MM.1S (cell line): ENCODE measurements around the gene FAM110A.

ENCODE experiments used
- EZH2 ChIP-seq: fragments of 300-600 bp; sonication (generic); optimal IDR thresholded peaks from 2 replicates; pipeline ENCODE3; 2017; ENCODE audit warnings: low read depth, mild to moderate bottlenecking, antibody characterized with exemption, low read length, mixed read lengths
- EZH2phosphoT487 ChIP-seq: fragments of 300-600 bp; sonication (generic); IDR thresholded peaks from 2 replicates; pipeline ENCODE4 v1.6.1; 2018; ENCODE audit warnings: antibody characterized with exemption, low read length
- TF ChIP-seq, protein P1 (sequence below): fragments of 300-600 bp; sonication (generic); IDR thresholded peaks from 2 replicates; pipeline ENCODE4 v1.5.1; 2016; ENCODE audit warnings: antibody characterized with exemption, low read length, mixed read lengths

DNA sequence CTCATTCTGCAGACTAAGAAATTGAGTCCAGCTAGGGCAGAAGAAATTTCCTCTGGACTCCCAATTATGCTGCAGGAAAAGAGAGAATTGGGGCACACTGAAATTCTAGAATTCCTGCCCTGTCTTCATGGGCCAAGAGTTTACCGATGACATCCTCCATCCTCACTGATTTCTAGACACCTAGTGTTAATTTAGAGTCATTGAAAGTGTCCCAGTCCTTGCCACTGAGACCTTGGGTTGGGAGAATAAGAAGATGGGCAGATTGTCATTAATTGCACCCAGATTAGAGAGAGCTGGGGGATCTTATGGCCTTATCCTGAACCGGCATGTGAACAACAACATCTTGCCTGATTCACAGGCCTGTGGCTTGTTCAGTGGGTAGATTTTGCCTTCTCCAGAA lies 53.6 kb downstream of the FAM110A start:
- TF ChIP-seq, protein P1, sequence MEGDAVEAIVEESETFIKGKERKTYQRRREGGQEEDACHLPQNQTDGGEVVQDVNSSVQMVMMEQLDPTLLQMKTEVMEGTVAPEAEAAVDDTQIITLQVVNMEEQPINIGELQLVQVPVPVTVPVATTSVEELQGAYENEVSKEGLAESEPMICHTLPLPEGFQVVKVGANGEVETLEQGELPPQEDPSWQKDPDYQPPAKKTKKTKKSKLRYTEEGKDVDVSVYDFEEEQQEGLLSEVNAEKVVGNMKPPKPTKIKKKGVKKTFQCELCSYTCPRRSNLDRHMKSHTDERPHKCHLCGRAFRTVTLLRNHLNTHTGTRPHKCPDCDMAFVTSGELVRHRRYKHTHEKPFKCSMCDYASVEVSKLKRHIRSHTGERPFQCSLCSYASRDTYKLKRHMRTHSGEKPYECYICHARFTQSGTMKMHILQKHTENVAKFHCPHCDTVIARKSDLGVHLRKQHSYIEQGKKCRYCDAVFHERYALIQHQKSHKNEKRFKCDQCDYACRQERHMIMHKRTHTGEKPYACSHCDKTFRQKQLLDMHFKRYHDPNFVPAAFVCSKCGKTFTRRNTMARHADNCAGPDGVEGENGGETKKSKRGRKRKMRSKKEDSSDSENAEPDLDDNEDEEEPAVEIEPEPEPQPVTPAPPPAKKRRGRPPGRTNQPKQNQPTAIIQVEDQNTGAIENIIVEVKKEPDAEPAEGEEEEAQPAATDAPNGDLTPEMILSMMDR, result no peak
- no peak for TF ChIP-seq EZH2
- no peak for TF ChIP-seq EZH2phosphoT487
